IMR-90 (cell line): Measurements from ENCODE around the gene MAGI2.
"Not testable (repeated sequence)": the region's sequence is repeated elsewhere in the genome, so short reads cannot be mapped to it uniquely, and the experiment has no call there.

Experiments used
- POLR2A ChIP-seq: IDR thresholded peaks from 2 replicates; pipeline ENCODE4 v1.6.1; 2012; ENCODE audit warnings: mild to moderate bottlenecking, low read depth, low read length
- RAD21 ChIP-seq: IDR thresholded peaks from 2 replicates; pipeline ENCODE4 v1.6.1; 2012; ENCODE audit warnings: low read length, improper control_type of control experiment
- SMC3 ChIP-seq: fragments of 150-350 bp; IDR thresholded peaks from 2 replicates; pipeline ENCODE4 v1.6.1; 2016; ENCODE audit warnings: low read depth, mild to moderate bottlenecking, antibody characterized with exemption, low read length, moderate library complexity
- TF ChIP-seq, protein P1 (sequence below): conservative IDR thresholded peaks from 2 replicates; pipeline ENCODE4 v1.5.1; 2012; ENCODE audit warnings: mild to moderate bottlenecking, low read depth, low read length, improper control_type of control experiment

GRCh38 chr7:78289471-78289870 lies 1164.0 kb downstream of the MAGI2 start:
- TF ChIP-seq, protein P1, sequence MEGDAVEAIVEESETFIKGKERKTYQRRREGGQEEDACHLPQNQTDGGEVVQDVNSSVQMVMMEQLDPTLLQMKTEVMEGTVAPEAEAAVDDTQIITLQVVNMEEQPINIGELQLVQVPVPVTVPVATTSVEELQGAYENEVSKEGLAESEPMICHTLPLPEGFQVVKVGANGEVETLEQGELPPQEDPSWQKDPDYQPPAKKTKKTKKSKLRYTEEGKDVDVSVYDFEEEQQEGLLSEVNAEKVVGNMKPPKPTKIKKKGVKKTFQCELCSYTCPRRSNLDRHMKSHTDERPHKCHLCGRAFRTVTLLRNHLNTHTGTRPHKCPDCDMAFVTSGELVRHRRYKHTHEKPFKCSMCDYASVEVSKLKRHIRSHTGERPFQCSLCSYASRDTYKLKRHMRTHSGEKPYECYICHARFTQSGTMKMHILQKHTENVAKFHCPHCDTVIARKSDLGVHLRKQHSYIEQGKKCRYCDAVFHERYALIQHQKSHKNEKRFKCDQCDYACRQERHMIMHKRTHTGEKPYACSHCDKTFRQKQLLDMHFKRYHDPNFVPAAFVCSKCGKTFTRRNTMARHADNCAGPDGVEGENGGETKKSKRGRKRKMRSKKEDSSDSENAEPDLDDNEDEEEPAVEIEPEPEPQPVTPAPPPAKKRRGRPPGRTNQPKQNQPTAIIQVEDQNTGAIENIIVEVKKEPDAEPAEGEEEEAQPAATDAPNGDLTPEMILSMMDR, result not testable (repeated sequence)
- TF ChIP-seq SMC3, POLR2A, RAD21: not testable (repeated sequence)
